HFF-Myc (cell line): ENCODE data around the gene NEDD4L.

Source experiments
- DNase-seq: peaks from one replicate; pipeline ENCODE4 v3.0.0-alpha.2; 2011; ENCODE audit warnings: low read depth; ENCODE audit errors: extremely low read depth
- H3K4me3 ChIP-seq: replicated peaks from 2 replicates; pipeline ENCODE4 v1.5.1; 2011; ENCODE audit warnings: low read depth, mild to moderate bottlenecking, control low read depth, low read length
- TF ChIP-seq, protein P1 (sequence below): IDR thresholded peaks from 2 replicates; pipeline ENCODE4 v1.5.1; 2012; ENCODE audit warnings: mild to moderate bottlenecking, low read depth, low read length, control low read depth; ENCODE audit errors: missing control alignments

Gene NEDD4L

DNA sequence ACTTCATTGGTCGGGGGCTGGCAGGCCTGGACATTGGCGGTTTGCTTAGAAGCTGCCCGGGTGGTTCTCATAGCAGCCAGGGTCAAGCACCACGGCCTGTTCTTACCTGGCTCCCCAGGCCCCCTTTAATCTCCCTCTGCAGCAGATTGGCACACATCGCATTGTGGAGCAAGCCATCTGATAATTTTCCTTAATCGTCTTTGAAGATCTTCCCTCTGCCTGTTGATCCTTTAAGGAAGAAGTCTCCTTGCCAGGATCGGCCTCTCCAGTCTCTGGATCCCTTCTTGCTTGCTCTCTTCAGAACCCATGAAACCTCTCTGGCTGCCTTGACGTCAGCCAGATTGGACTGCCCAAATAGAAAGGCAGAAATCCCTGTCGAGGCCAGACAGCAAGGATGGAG, 75.8 kb downstream of the NEDD4L start:
- no peak overlapping the region for H3K4me3 ChIP-seq
- no peak for DNase-seq
- TF ChIP-seq, protein P1, sequence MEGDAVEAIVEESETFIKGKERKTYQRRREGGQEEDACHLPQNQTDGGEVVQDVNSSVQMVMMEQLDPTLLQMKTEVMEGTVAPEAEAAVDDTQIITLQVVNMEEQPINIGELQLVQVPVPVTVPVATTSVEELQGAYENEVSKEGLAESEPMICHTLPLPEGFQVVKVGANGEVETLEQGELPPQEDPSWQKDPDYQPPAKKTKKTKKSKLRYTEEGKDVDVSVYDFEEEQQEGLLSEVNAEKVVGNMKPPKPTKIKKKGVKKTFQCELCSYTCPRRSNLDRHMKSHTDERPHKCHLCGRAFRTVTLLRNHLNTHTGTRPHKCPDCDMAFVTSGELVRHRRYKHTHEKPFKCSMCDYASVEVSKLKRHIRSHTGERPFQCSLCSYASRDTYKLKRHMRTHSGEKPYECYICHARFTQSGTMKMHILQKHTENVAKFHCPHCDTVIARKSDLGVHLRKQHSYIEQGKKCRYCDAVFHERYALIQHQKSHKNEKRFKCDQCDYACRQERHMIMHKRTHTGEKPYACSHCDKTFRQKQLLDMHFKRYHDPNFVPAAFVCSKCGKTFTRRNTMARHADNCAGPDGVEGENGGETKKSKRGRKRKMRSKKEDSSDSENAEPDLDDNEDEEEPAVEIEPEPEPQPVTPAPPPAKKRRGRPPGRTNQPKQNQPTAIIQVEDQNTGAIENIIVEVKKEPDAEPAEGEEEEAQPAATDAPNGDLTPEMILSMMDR, result no peak

DNA sequence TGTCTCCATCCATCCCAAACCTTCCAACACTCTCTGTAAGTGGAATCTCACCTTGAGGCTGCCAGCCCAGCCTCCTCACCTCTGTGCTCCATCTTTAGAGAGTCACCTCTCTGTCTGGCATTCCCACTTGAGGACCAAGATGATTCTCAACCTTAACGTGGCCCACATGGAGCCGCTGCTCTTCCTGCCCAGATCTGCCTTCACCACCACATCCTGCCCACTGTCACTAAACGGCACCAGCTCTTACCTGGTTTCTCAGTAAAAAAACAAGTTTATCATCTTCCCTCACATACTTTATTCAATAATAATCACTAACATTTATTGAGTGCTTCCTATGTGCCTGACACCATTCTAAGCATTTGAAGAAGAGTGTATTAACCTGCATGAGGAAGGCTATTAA, 80.4 kb downstream of the NEDD4L start:
- no peak for DNase-seq
- H3K4me3 ChIP-seq, result no peak overlapping the region
- TF ChIP-seq, protein P1, result no peak

DNA sequence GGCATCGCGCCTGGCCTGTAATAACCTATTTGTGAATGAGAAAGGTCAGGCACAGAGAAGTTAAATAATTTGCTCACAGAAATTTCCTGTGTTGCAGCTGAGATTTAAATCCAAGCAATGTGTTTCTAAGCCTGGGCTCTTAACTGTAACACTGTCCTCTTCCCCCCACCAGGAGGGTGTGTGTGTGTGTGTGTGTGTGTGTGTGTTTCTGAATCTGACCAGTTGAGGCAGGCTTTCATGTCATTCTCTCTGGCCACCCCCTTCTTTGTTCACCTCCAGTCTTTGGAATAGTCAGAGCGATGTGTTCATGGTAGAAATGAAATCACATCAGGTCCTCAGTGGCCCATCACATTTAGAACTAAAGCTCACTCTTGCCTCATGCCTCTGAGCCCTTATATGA, 81.2 kb downstream of the NEDD4L start:
- no peak for DNase-seq
- TF ChIP-seq, protein P1, result no peak
- H3K4me3 ChIP-seq, result no peak overlapping the region

- H3K4me3 ChIP-seq, result no peak overlapping the region
- no peak for DNase-seq
- TF ChIP-seq, protein P1, result no peak
Observed at GRCh38 chr18:58125756-58126155, 81.7 kb downstream of the NEDD4L start.

DNA sequence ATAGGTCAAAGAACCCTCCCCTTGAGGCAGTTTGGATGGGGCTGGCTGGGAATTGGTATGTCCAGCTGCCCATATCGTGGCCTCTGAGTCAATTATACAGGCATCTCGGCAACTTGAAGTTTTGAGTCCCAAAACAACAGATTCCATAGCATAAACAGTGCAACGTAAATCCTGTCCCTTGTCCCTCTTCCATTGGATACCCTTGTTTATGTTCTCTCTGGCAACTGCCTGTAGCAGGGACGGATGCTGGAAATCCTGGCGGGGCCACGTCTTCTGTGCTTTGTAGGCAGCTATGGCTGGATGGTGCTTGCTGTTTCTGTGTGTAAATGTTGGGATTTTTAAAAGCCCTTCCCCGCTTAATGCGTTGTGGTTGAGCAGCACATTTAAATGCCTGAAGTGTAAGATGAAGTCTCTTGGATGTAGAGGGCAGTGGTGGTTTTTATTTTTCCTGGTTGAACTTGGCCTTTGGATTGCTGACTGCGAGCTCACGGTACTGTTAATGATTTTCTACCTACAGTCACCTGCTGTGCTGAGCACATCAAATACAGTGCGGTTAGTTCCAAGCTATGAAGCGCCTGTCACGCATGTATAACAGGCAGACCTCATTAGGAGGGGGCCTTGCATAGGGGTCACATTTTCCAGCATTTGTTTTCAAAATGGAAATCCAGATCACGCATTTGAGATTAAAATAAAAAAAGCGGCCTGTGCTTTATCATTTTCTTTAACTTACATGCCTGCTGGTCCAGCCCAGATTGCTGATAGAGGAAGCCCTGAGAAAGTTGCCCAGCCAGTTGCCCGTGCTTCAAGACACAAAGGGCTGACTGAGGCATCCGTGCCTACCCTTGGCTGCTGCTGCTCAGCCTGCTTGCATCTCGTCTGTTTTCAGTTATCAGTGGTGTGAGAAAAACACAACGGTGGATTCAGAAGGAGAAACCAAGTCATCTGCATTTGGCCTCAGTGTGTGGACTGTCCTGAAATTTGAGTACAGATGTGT, 84.7 kb downstream of the NEDD4L start:
- TF ChIP-seq, protein P1, result no peak
- H3K4me3 ChIP-seq, result no peak overlapping the region
- no peak for DNase-seq

DNA sequence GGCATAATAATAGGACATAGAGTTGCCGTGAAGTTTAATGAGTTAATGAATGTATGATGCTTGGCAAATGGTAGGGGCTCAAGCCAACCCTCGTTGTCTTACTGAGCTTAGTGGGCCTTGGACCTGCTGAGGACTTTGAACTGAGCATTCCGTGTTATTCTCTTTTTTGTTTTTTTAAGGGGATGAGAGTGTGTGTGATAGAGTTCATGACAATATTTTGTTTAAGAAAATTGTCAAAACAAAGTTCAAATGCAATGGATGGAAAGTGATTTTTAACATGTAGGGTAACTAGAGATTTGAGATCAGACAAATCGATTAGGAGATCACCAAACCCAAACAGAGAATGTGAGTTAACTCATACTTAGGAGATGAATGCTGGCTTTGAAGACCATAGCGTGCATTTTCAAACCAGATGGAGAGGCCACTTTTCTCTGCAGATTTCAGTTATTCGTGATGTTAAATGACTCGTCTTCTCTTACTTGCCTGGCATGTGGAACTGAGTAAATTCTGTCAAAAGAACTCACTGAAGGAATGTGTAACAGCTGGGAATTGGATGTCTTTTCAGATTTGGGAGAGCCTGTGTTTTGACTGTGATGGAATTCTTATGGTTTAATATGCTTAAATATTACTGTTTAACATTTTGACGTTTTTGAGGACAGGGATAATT, 88.7 kb downstream of the NEDD4L start:
- H3K4me3 ChIP-seq, result no peak overlapping the region
- DNase-seq, result no peak
- TF ChIP-seq, protein P1, result no peak
